Right atrium auricular region (tissue), 2 donors: ENCODE measurements around the gene GABARAP. TPM values are rescaled to one million over a fixed set of nuclear protein-coding genes. Genes with fewer than 3 reads are reported as not detected.

Source experiments
- DNase-seq: peaks from one replicate; pipeline ENCODE4 v3.0.0-alpha.2; 2019; ENCODE audit warnings: low spot score
- H3K27ac ChIP-seq, 2 donors: fragments of 200-600 bp; sonication (generic); 1 replicate in 1 of 2; 2 replicates in 1 of 2; pipeline ENCODE4 v1.5.1; 2016 to 2019
- H3K27me3 ChIP-seq, 2 donors: fragments of 200-600 bp; sonication (generic); one replicate each; pipeline versions ENCODE4 v1.5.1 to v1.6.0; 2017 to 2019
- H3K36me3 ChIP-seq: fragments of 200-600 bp; sonication (generic); one replicate; pipeline ENCODE4 v1.5.1; 2016
- H3K4me1 ChIP-seq, 2 donors: fragments of 200-600 bp; sonication (generic); one replicate each; pipeline versions ENCODE4 v1.5.1 to v1.6.0; 2017 to 2019
- H3K4me3 ChIP-seq, 2 donors: fragments of 200-600 bp; sonication (generic); 1 replicate in 1 of 2; 2 replicates in 1 of 2; pipeline ENCODE4 v1.5.1; 2017 to 2019; ENCODE audit warnings: mild to moderate bottlenecking in 1 of 2, moderate library complexity in 1 of 2
- H3K9me3 ChIP-seq, 2 donors: fragments of 200-600 bp; sonication (generic); one replicate each; pipeline ENCODE4 v1.5.1; 2019
- CTCF ChIP-seq, 2 donors: fragments of 200-600 bp; sonication (generic); IDR thresholded peaks; one replicate each; pipeline ENCODE4 v1.5.1; 2019; ENCODE audit warnings: antibody characterized with exemption in 2 of 2
- total RNA-seq, 2 donors: library from RNA; depleted of rRNA; stranded (reverse); fragments of >200 nt; gene quantifications; one replicate each; pipeline ENCODE4 v1.1.0, GENCODE V29; 2016

GABARAP gene
- total RNA-seq, 2 donors from 2014 or later = 226 to 469 TPM

GRCh38 chr17:7223375-7223774 lies 18.9 kb downstream of the GABARAP start:
- Histone ChIP-seq H3K4me1 (peaks cover 0 to 47% of the 10 kb centered on the region in 2 donors), H3K36me3 (peaks cover 73% of the 10 kb centered on the region), H3K27me3 (no peaks in the 10 kb centered on the region), H3K27ac (no peak overlapping the region), H3K4me3 (no peak overlapping the region), H3K9me3 (no peaks in the 10 kb centered on the region)
- no peak for TF ChIP-seq CTCF (IDR thresholded peaks at IDR 0.05)
- no peak for DNase-seq

DNA sequence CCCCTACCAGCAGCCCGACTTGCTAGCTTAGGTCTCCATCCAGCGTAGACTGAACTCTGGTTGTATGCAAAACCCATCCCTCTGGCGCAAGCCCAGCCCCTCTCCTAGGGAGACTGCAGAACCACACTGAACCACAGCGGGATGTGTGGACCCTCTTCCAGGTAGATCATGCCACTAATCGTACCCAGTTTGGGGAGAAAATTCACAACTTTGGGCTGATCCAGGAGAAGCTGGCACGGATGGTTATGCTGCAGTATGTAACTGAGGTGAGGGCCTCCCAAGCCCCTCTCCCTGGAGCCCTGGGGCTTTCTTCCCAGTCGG lies 19.3 kb downstream of the GABARAP start:
- no peak for DNase-seq
- Histone ChIP-seq H3K9me3 (no peaks in the 10 kb centered on the region), H3K27ac (no peak overlapping the region), H3K27me3 (no peaks in the 10 kb centered on the region), H3K4me1 (peaks cover 0 to 51% of the 10 kb centered on the region in 2 donors), H3K4me3 (no peak overlapping the region), H3K36me3 (peaks cover 68% of the 10 kb centered on the region)
- TF ChIP-seq CTCF (IDR thresholded peaks at IDR 0.05) = no peak

- Histone ChIP-seq H3K4me3 (no peak overlapping the region), H3K27ac (no peak overlapping the region), H3K27me3 (no peaks in the 10 kb centered on the region), H3K9me3 (no peaks in the 10 kb centered on the region), H3K36me3 (peaks cover 64% of the 10 kb centered on the region), H3K4me1 (peaks cover 0 to 57% of the 10 kb centered on the region in 2 donors)
- no peak for TF ChIP-seq CTCF (IDR thresholded peaks at IDR 0.05)
- DNase-seq = no peak
These were observed 19.9 kb downstream of the GABARAP start for GRCh38 chr17:7222093-7222971.

GRCh38 chr17:7221278-7222092 lies 20.8 kb downstream of the GABARAP start:
- H3K36me3 ChIP-seq = peaks cover 55% of the 10 kb centered on the region
- no peaks in the 10 kb centered on the region for H3K9me3 ChIP-seq
- H3K27me3 ChIP-seq = no peaks in the 10 kb centered on the region
- TF ChIP-seq CTCF (IDR thresholded peaks at IDR 0.05) = no peak
- no peak for DNase-seq
- peak overlapping the region; percentile 91 for H3K4me3 ChIP-seq
- peaks cover 0 to 65% of the 10 kb centered on the region in 2 donors for H3K4me1 ChIP-seq
- peak overlapping the region; percentile 97 for H3K27ac ChIP-seq

- Histone ChIP-seq H3K36me3 (peaks cover 49% of the 10 kb centered on the region), H3K4me3 (peak overlapping the region; percentile 91), H3K9me3 (no peaks in the 10 kb centered on the region), H3K4me1 (peaks cover 0 to 73% of the 10 kb centered on the region in 2 donors), H3K27ac (peak overlapping the region; percentile 97), H3K27me3 (no peaks in the 10 kb centered on the region)
- no peak for DNase-seq
- peak in 1 of 2 donors; percentile 50 for TF ChIP-seq CTCF (IDR thresholded peaks at IDR 0.05)
These were observed 21.5 kb downstream of the GABARAP start for GRCh38 chr17:7220593-7221277.
